Neural crest cell (in vitro differentiated cells): Measurements from ENCODE around the gene OR52R1. TPM values are rescaled to one million over a fixed set of nuclear protein-coding genes. Genes with fewer than 3 reads are reported as not detected.

Source experiments
- DNase-seq: peaks from one replicate; pipeline ENCODE4 v3.0.0; 2021; ENCODE audit warnings: low read depth, mixed read lengths, low spot score
- H3K27ac Mint-ChIP-seq: one replicate; pipeline ENCODE4 v1.8.0; 2021; ENCODE audit warnings: mild to moderate bottlenecking, mixed read lengths; ENCODE audit not compliant: unreplicated experiment
- H3K27me3 Mint-ChIP-seq: 2 replicates; pipeline ENCODE4 v1.8.0; 2021; ENCODE audit warnings: low read depth, mild to moderate bottlenecking, mixed read lengths
- H3K36me3 Mint-ChIP-seq: 2 replicates; pipeline ENCODE4 v1.8.0; 2021; ENCODE audit warnings: low read depth, mild to moderate bottlenecking, mixed read lengths
- H3K4me1 Mint-ChIP-seq: 2 replicates; pipeline ENCODE4 v1.8.0; 2021; ENCODE audit warnings: mixed read lengths
- H3K4me3 Mint-ChIP-seq: one replicate; pipeline ENCODE4 v1.8.0; 2021; ENCODE audit warnings: mild to moderate bottlenecking, mixed read lengths
- H3K9me3 Mint-ChIP-seq: 2 replicates; pipeline ENCODE4 v1.8.0; 2021; ENCODE audit warnings: mixed read lengths
- total RNA-seq: library from RNA; stranded (reverse); gene quantifications from 2 replicates; pipeline ENCODE4 v1.2.1, GENCODE V29; 2021
- TF ChIP-seq, protein P1 (sequence below): fragments of 200-600 bp; sonication (generic); conservative IDR thresholded peaks from 2 replicates; pipeline ENCODE4 v1.5.0; 2021; ENCODE audit warnings: antibody characterized with exemption, mild to moderate bottlenecking

OR52R1 gene
- total RNA-seq, 1 donor from 2014 or later, result not detected

DNA sequence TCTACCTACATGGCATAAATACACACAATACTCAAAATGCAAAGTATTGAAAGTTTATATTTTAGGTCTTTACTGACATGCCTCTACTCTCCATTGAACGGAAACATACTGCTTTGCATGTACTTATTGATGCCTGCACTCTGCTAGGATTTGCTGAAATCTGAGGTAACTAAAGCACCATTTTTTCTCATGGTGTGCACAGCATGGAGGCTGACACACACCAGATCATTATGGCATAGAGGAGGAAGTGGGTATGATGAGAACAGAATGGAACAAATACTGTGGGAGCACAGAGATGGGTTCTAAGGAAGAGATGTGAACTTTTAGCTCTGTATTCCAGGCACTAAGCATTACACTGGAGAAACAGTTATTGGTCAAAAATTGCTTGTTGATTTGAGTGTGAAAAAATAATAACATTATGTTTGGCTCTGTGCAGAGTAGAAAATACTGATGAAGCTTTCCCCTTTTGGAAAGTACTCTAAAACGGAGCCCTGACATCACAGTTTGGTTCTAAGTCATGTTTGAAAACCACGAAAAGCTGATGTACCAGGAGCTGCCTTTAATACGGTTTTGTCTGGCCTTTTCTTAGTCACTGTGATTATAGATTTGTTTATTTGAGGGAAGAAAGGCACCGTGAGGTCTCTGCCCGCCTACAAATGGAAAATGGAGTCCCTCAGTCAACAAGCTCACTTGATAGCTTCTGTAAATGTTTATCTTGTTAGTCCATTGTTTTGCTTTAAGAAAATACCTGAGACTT is 5.6 kb downstream of the OR52R1 start:
- DNase-seq, result no peak
- TF ChIP-seq, protein P1, sequence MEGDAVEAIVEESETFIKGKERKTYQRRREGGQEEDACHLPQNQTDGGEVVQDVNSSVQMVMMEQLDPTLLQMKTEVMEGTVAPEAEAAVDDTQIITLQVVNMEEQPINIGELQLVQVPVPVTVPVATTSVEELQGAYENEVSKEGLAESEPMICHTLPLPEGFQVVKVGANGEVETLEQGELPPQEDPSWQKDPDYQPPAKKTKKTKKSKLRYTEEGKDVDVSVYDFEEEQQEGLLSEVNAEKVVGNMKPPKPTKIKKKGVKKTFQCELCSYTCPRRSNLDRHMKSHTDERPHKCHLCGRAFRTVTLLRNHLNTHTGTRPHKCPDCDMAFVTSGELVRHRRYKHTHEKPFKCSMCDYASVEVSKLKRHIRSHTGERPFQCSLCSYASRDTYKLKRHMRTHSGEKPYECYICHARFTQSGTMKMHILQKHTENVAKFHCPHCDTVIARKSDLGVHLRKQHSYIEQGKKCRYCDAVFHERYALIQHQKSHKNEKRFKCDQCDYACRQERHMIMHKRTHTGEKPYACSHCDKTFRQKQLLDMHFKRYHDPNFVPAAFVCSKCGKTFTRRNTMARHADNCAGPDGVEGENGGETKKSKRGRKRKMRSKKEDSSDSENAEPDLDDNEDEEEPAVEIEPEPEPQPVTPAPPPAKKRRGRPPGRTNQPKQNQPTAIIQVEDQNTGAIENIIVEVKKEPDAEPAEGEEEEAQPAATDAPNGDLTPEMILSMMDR, result no peak
- H3K27ac Mint-ChIP-seq, result no peak overlapping the region
- no peaks in the 10 kb centered on the region for H3K4me1 Mint-ChIP-seq
- no peaks in the 10 kb centered on the region for H3K36me3 Mint-ChIP-seq
- peaks cover 2% of the 10 kb centered on the region for H3K9me3 Mint-ChIP-seq
- peaks cover 8% of the 10 kb centered on the region for H3K27me3 Mint-ChIP-seq
- H3K4me3 Mint-ChIP-seq, result no peak overlapping the region

DNA sequence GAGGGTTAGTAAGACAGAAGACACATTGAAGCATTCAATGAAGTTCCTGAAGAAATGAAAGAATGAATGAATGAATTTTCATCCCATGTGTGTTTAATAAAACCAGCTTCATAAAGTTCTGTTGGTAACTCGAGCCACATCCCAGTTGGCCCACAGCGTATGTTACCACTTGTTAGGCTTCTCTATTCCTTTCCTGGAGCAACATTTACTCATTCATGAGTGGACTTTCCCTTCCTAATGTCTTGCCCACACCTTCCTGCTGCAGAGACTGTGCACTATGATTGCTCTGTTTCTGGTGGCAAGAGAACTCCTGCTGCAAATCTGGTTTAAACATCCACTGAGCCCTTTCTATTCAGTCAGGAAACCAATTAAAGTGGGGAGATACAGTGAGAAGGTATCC is 7.0 kb downstream of the OR52R1 start:
- H3K27me3 Mint-ChIP-seq, result peaks cover 9% of the 10 kb centered on the region
- H3K9me3 Mint-ChIP-seq, result peaks cover 2% of the 10 kb centered on the region
- TF ChIP-seq, protein P1, result no peak
- H3K4me3 Mint-ChIP-seq, result no peak overlapping the region
- no peak overlapping the region for H3K27ac Mint-ChIP-seq
- H3K36me3 Mint-ChIP-seq, result no peaks in the 10 kb centered on the region
- H3K4me1 Mint-ChIP-seq, result no peaks in the 10 kb centered on the region
- no peak for DNase-seq

DNA sequence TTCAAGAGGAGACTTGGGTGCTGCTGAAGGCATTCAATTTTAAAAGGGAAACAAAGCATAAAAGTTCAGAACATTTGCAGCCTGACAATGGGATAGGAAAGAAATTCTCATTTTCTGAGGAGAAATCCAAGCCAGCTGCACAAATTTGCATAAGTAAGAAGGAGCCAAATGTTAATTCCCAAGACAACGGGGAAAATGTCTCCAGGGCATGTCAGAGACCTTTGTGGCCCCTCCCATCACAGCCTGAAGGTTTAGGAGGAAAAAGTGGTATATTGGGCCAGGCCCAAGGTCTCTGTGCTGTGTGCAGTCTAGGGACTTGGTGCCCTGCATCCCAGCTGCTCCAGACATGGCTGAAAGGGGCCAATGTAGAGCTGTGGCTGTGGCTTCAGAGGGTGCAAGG is 21.7 kb downstream of the OR52R1 start:
- TF ChIP-seq, protein P1, result no peak
- DNase-seq, result no peak
- Mint-ChIP-seq H3K4me1 (no peaks in the 10 kb centered on the region), H3K36me3 (no peaks in the 10 kb centered on the region), H3K27me3 (peaks cover 11% of the 10 kb centered on the region), H3K4me3 (no peak overlapping the region), H3K9me3 (peaks cover 8% of the 10 kb centered on the region), H3K27ac (no peak overlapping the region)

DNA sequence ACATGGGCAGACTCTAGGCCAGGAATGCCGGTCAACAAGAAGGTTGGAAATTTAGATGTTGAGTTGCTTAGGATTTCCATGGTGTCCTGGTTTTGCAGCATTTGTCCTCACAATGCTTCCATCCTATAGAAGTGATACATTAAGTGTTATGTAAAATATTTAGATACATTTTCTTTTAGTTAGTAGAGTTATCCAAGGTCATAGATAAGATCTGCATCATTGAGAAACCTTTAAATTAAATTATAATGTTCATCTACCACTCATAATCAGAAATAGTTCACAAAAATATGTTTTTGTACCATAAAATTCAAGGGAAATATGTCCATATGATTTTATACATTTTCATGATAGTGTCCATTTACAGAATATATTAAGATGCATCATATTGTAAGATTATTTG is 34.3 kb downstream of the OR52R1 start, which contains the start of gene OR51F1:
Gene OR51F1 (minus strand): TSS at position 101 of the 400 bp plus-strand sequence. CDS start 0 bp downstream, at position 101.
- DNase-seq, result no peak
- no peaks in the 10 kb centered on the region for H3K36me3 Mint-ChIP-seq
- H3K4me3 Mint-ChIP-seq, result no peak within 1 kb of the TSS
- TF ChIP-seq, protein P1, result no peak
- peaks cover 3% of the 10 kb centered on the region for H3K9me3 Mint-ChIP-seq
- no peak within 1 kb of the TSS for H3K27ac Mint-ChIP-seq
- H3K4me1 Mint-ChIP-seq, result no peaks in the 10 kb centered on the region
- peaks cover 12% of the 10 kb centered on the region for H3K27me3 Mint-ChIP-seq

DNA sequence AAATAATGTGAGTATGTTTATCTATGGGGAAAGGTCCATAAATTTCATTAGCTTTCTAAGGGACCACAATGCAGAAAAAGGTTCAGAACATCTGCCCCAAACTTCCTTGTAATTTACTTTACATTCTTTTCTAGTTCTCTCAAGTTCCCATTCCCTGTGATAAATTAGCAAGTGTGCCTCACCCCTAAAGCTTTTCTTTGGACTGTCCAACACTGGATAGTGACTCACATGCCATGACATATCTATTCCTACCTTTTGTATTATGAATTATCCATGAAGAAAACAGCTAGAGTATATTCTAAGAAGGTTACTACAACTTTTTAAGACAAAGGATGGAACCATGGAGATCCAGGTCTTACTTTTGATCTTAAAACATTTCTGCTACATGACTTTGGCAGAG is 36.1 kb downstream of the OR52R1 start:
- Mint-ChIP-seq H3K27ac (no peak overlapping the region), H3K36me3 (no peaks in the 10 kb centered on the region), H3K9me3 (peaks cover 3% of the 10 kb centered on the region), H3K4me3 (no peak overlapping the region), H3K27me3 (peaks cover 8% of the 10 kb centered on the region), H3K4me1 (no peaks in the 10 kb centered on the region)
- DNase-seq, result no peak
- TF ChIP-seq, protein P1, result no peak
